ENCODE measurements around the gene SMG1.
"Not testable (repeated sequence)": the region's sequence is repeated elsewhere in the genome, so short reads cannot be mapped to it uniquely, and the experiment has no call there.

Gene SMG1

GRCh38 chr16:18901194-18901593 lies 25.0 kb downstream of the SMG1 start:
- H3K9me3 ChIP-seq (ENCODE audit: control insufficient read depth, low read length); H3K4me3 ChIP-seq (ENCODE audit: low read length); H3K36me3 ChIP-seq (ENCODE audit: control insufficient read depth, insufficient read depth, low read length, severe bottlenecking); H3K27me3 ChIP-seq (replicated peaks; ENCODE audit: control insufficient read depth, insufficient read depth, low read length); H3K9ac ChIP-seq (ENCODE audit: low read length); DNase-seq (ENCODE audit: low read depth): not testable (repeated sequence)
- H3K4me1 ChIP-seq (ENCODE audit: control insufficient read depth, insufficient read depth, low read length) = peaks cover 17% of the 10 kb centered on the region

GRCh38 chr16:18884456-18884855 lies 41.8 kb downstream of the SMG1 start:
- H3K9me3 ChIP-seq (ENCODE audit: control insufficient read depth, low read length); H3K4me3 ChIP-seq (ENCODE audit: low read length); H3K4me1 ChIP-seq (ENCODE audit: control insufficient read depth, insufficient read depth, low read length); H3K27me3 ChIP-seq (replicated peaks; ENCODE audit: control insufficient read depth, insufficient read depth, low read length); H3K9ac ChIP-seq (ENCODE audit: low read length); DNase-seq (ENCODE audit: low read depth): not testable (repeated sequence)
- peaks cover 20% of the 10 kb centered on the region for H3K36me3 ChIP-seq (ENCODE audit: control insufficient read depth, insufficient read depth, low read length, severe bottlenecking)

- not testable (repeated sequence) for H3K27me3 ChIP-seq (replicated peaks; ENCODE audit: control insufficient read depth, insufficient read depth, low read length); H3K9ac ChIP-seq (ENCODE audit: low read length); H3K4me1 ChIP-seq (ENCODE audit: control insufficient read depth, insufficient read depth, low read length); H3K9me3 ChIP-seq (ENCODE audit: control insufficient read depth, low read length); H3K4me3 ChIP-seq (ENCODE audit: low read length)
- H3K36me3 ChIP-seq (ENCODE audit: control insufficient read depth, insufficient read depth, low read length, severe bottlenecking) = peaks cover 37% of the 10 kb centered on the region
- peak; percentile 22 for DNase-seq (ENCODE audit: low read depth)
Observed at GRCh38 chr16:18877734-18878133, 48.5 kb downstream of the SMG1 start.

GRCh38 chr16:18877259-18877658 lies 48.9 kb downstream of the SMG1 start:
- H3K4me3 ChIP-seq (ENCODE audit: low read length); H3K9ac ChIP-seq (ENCODE audit: low read length); H3K4me1 ChIP-seq (ENCODE audit: control insufficient read depth, insufficient read depth, low read length); H3K9me3 ChIP-seq (ENCODE audit: control insufficient read depth, low read length); H3K27me3 ChIP-seq (replicated peaks; ENCODE audit: control insufficient read depth, insufficient read depth, low read length); DNase-seq (ENCODE audit: low read depth): not testable (repeated sequence)
- H3K36me3 ChIP-seq (ENCODE audit: control insufficient read depth, insufficient read depth, low read length, severe bottlenecking) = peaks cover 36% of the 10 kb centered on the region

GRCh38 chr16:18876301-18876700 lies 49.9 kb downstream of the SMG1 start:
- H3K27me3 ChIP-seq (replicated peaks; ENCODE audit: control insufficient read depth, insufficient read depth, low read length); H3K9me3 ChIP-seq (ENCODE audit: control insufficient read depth, low read length); H3K4me1 ChIP-seq (ENCODE audit: control insufficient read depth, insufficient read depth, low read length); DNase-seq (ENCODE audit: low read depth); H3K4me3 ChIP-seq (ENCODE audit: low read length); H3K9ac ChIP-seq (ENCODE audit: low read length): not testable (repeated sequence)
- H3K36me3 ChIP-seq (ENCODE audit: control insufficient read depth, insufficient read depth, low read length, severe bottlenecking) = peaks cover 29% of the 10 kb centered on the region

GRCh38 chr16:18869043-18869771 lies 57.0 kb downstream of the SMG1 start:
- H3K27me3 ChIP-seq (replicated peaks; ENCODE audit: control insufficient read depth, insufficient read depth, low read length); H3K9ac ChIP-seq (ENCODE audit: low read length); H3K9me3 ChIP-seq (ENCODE audit: control insufficient read depth, low read length); H3K4me1 ChIP-seq (ENCODE audit: control insufficient read depth, insufficient read depth, low read length); H3K4me3 ChIP-seq (ENCODE audit: low read length): not testable (repeated sequence)
- peaks cover 38% of the 10 kb centered on the region for H3K36me3 ChIP-seq (ENCODE audit: control insufficient read depth, insufficient read depth, low read length, severe bottlenecking)
- peak; percentile 29 for DNase-seq (ENCODE audit: low read depth)

- not testable (repeated sequence) for H3K27me3 ChIP-seq (replicated peaks; ENCODE audit: control insufficient read depth, insufficient read depth, low read length); H3K9me3 ChIP-seq (ENCODE audit: control insufficient read depth, low read length); H3K4me3 ChIP-seq (ENCODE audit: low read length); H3K4me1 ChIP-seq (ENCODE audit: control insufficient read depth, insufficient read depth, low read length); H3K9ac ChIP-seq (ENCODE audit: low read length)
- peak; percentile 64 for DNase-seq (ENCODE audit: low read depth)
- H3K36me3 ChIP-seq (ENCODE audit: control insufficient read depth, insufficient read depth, low read length, severe bottlenecking) = peaks cover 41% of the 10 kb centered on the region
Observed at GRCh38 chr16:18866277-18866823, 59.9 kb downstream of the SMG1 start.

- H3K9me3 ChIP-seq (ENCODE audit: control insufficient read depth, low read length); H3K27me3 ChIP-seq (replicated peaks; ENCODE audit: control insufficient read depth, insufficient read depth, low read length); DNase-seq (ENCODE audit: low read depth); H3K4me1 ChIP-seq (ENCODE audit: control insufficient read depth, insufficient read depth, low read length); H3K9ac ChIP-seq (ENCODE audit: low read length); H3K4me3 ChIP-seq (ENCODE audit: low read length): not testable (repeated sequence)
- H3K36me3 ChIP-seq (ENCODE audit: control insufficient read depth, insufficient read depth, low read length, severe bottlenecking) = peaks cover 31% of the 10 kb centered on the region
Observed at GRCh38 chr16:18862891-18863290, 63.3 kb downstream of the SMG1 start.

- H3K9ac ChIP-seq (ENCODE audit: low read length) = no peak overlapping the region
- no peaks in the 10 kb centered on the region for H3K9me3 ChIP-seq (ENCODE audit: control insufficient read depth, low read length)
- H3K27me3 ChIP-seq (replicated peaks; ENCODE audit: control insufficient read depth, insufficient read depth, low read length) = no peaks in the 10 kb centered on the region
- DNase-seq (ENCODE audit: low read depth) = no peak
- H3K4me3 ChIP-seq (ENCODE audit: low read length) = no peak overlapping the region
- peaks cover 8% of the 10 kb centered on the region for H3K4me1 ChIP-seq (ENCODE audit: control insufficient read depth, insufficient read depth, low read length)
- H3K36me3 ChIP-seq (ENCODE audit: control insufficient read depth, insufficient read depth, low read length, severe bottlenecking) = peaks cover 60% of the 10 kb centered on the region
Observed at GRCh38 chr16:18855196-18855595, 71.0 kb downstream of the SMG1 start.

- Histone ChIP-seq H3K4me1 (ENCODE audit: control insufficient read depth, insufficient read depth, low read length) (peaks cover 8% of the 10 kb centered on the region), H3K36me3 (ENCODE audit: control insufficient read depth, insufficient read depth, low read length, severe bottlenecking) (peaks cover 72% of the 10 kb centered on the region), H3K4me3 (ENCODE audit: low read length) (no peak overlapping the region), H3K9me3 (ENCODE audit: control insufficient read depth, low read length) (no peaks in the 10 kb centered on the region), H3K27me3 (replicated peaks; ENCODE audit: control insufficient read depth, insufficient read depth, low read length) (no peaks in the 10 kb centered on the region), H3K9ac (ENCODE audit: low read length) (no peak overlapping the region)
- peak; percentile 73 for DNase-seq (ENCODE audit: low read depth)
Observed at GRCh38 chr16:18853694-18854093, 72.5 kb downstream of the SMG1 start.

GRCh38 chr16:18852647-18853046 lies 73.6 kb downstream of the SMG1 start:
- H3K4me1 ChIP-seq (ENCODE audit: control insufficient read depth, insufficient read depth, low read length) = peaks cover 8% of the 10 kb centered on the region
- H3K9me3 ChIP-seq (ENCODE audit: control insufficient read depth, low read length) = no peaks in the 10 kb centered on the region
- H3K27me3 ChIP-seq (replicated peaks; ENCODE audit: control insufficient read depth, insufficient read depth, low read length) = no peaks in the 10 kb centered on the region
- H3K9ac ChIP-seq (ENCODE audit: low read length) = no peak overlapping the region
- H3K36me3 ChIP-seq (ENCODE audit: control insufficient read depth, insufficient read depth, low read length, severe bottlenecking) = peaks cover 76% of the 10 kb centered on the region
- no peak overlapping the region for H3K4me3 ChIP-seq (ENCODE audit: low read length)
- DNase-seq (ENCODE audit: low read depth) = no peak

GRCh38 chr16:18846416-18846815 lies 79.8 kb downstream of the SMG1 start:
- H3K9ac ChIP-seq (ENCODE audit: low read length) = no peak overlapping the region
- H3K9me3 ChIP-seq (ENCODE audit: control insufficient read depth, low read length) = no peaks in the 10 kb centered on the region
- H3K4me1 ChIP-seq (ENCODE audit: control insufficient read depth, insufficient read depth, low read length) = no peaks in the 10 kb centered on the region
- H3K27me3 ChIP-seq (replicated peaks; ENCODE audit: control insufficient read depth, insufficient read depth, low read length) = no peaks in the 10 kb centered on the region
- no peak overlapping the region for H3K4me3 ChIP-seq (ENCODE audit: low read length)
- no peak for DNase-seq (ENCODE audit: low read depth)
- H3K36me3 ChIP-seq (ENCODE audit: control insufficient read depth, insufficient read depth, low read length, severe bottlenecking) = peaks cover 85% of the 10 kb centered on the region
